Epithelial cell of proximal tubule (primary cell): Measurements from ENCODE around the gene CABP7. TPM values are rescaled to one million over a fixed set of nuclear protein-coding genes. Genes with fewer than 3 reads are reported as not detected.

Experiments
- DNase-seq: peaks from one replicate; pipeline ENCODE4 v3.0.0-alpha.2; 2011; ENCODE audit warnings: low read depth
- H3K4me3 ChIP-seq: 2 replicates; pipeline ENCODE4 v1.5.1; 2011; ENCODE audit warnings: low read depth, mild to moderate bottlenecking, low read length
- CTCF ChIP-seq: conservative IDR thresholded peaks from 2 replicates; pipeline ENCODE4 v1.5.1; 2012; ENCODE audit warnings: low read depth, mild to moderate bottlenecking, low read length
- total RNA-seq: library from RNA; depleted of rRNA; stranded (reverse); fragments of >200 nt; gene quantifications from 2 replicates; pipeline ENCODE4 v1.2.3, GENCODE V29; 2015

Gene CABP7
- total RNA-seq, 1 donor from 2014 or later, result not detected

DNA sequence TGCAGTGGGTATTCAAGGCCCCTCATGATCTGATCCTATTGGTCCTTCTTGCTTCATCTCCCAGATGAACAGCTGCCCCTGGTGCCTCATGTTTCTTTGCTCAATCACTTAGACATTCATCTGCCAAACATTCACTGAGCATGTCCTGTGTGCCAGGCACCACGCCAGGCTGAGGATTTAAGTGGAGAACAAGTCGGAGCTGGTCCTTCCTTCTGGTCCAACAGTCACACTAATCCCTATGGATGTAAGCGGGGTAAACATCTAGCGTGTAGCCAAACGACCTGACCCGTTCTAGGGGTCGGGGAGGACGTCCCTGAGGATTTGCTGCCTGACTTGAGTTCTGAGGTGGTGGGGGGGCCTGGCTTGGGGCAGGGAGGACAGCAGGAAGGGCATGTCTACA is 25.1 kb downstream of the CABP7 start:
- no peak for TF ChIP-seq CTCF
- no peak overlapping the region for H3K4me3 ChIP-seq
- DNase-seq, result no peak

GRCh38 chr22:29747832-29748231 is 28.0 kb downstream of the CABP7 start:
- H3K4me3 ChIP-seq, result no peak overlapping the region
- no peak for TF ChIP-seq CTCF
- no peak for DNase-seq

DNA sequence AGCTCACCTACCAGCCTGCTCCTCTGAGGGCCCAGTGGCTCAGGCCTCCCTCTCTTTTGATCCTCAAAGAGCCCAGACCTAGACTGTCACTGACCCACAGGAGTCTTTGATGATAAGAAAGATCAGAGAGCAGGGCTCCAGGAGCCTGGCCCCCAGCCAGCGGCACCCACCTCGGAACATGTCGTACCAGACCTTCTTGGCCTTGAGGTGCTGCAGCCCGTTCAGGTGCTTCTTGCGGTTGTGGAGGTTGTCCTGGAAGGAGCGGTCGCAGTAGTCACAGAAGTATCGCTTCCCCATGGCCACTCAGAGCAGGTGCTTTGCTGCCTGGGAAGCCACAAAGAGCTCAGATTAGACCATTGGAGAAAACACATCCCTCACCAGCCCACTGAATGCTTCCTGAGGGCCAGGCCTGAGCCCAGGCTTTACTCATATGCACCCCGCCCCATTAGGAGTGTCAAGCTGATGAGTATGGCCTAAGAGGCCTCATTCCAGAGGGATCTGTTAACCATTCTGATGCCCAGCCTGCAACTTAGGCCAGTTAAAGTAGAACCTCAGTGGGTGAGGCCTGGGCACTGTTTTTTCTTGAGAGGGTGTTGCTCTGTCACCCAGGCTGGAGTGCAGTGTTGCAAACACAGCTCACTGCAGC is 28.6 kb downstream of the CABP7 start:
- DNase-seq, result no peak
- H3K4me3 ChIP-seq, result no peak overlapping the region
- no peak for TF ChIP-seq CTCF

GRCh38 chr22:29750029-29750428 is 30.2 kb downstream of the CABP7 start:
- no peak for TF ChIP-seq CTCF
- no peak for DNase-seq
- H3K4me3 ChIP-seq, result no peak overlapping the region

DNA sequence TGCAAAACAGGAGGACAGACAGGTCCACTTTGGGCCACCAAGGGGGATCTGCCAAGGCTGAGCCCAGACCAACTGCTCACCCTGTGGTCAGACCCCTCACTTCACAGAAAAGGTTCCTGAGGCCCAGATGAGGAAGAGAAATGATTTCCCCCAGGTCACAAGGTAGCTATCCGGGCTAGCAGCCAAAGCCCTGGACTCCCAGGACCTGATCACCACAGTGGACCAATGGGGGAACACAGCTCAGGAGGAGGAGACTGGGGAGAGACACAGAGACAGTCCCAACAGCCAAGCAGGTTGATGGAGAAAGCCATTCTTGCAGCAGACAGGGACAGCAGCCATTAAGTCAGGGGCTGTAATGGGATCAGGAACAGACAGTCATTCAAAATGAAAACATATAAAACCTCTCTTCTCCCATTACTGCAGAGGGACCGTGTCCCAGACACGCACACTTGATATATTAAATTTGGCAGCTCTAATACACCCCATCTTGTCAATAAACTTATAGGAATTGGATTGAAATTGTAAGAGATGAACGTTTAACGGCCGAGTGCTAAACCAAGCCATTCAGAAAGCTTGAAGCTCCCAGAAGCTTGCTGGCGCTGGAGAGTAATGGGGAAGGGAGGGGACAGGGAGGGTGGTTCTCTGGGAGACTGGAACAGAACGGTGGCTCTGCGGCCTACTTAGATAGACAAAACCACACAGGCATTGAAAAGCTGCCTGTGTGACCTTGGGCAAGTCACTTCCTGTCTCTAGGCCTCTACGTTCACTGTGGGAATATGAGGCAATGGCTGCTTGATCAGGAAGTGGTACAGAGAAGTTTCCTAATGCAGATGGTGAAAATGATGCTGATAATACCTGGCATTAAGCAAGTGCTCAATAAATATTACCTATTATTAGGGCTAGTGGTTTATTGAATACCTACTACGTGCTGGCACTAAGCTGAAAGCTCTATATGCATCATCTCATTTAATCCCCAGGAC is 31.0 kb downstream of the CABP7 start:
- no peak for TF ChIP-seq CTCF
- DNase-seq, result no peak
- no peak overlapping the region for H3K4me3 ChIP-seq

- DNase-seq, result no peak
- no peak overlapping the region for H3K4me3 ChIP-seq
- no peak for TF ChIP-seq CTCF
Observed at GRCh38 chr22:29751669-29752068, 31.9 kb downstream of the CABP7 start.
